H1 (cell line): ENCODE data around the gene CIBAR2.
A peak's percentile ranks its signal among the peaks of the same experiment; 100 is the strongest.

ENCODE experiments used
- CREB1 ChIP-seq: IDR thresholded peaks from 2 replicates; pipeline ENCODE4 v1.6.1; 2012; ENCODE audit warnings: inconsistent platforms
- EGR1 ChIP-seq: IDR thresholded peaks from 2 replicates; pipeline ENCODE4 v1.6.1; 2011; ENCODE audit warnings: low read depth, low read length, borderline replicate concordance
- EP300 ChIP-seq, 2 experiments: IDR thresholded peaks; 1 replicate in 1 of 2; 2 replicates in 1 of 2; pipeline ENCODE4 v1.6.1; 2011 to 2012; ENCODE audit warnings: low read depth in 2 of 2, low read length in 2 of 2, mild to moderate bottlenecking in 2 of 2, borderline replicate concordance in 1 of 2, inconsistent platforms in 1 of 2, moderate library complexity in 1 of 2
- KDM1A ChIP-seq: fragments of 200-600, 300-600 bp; sonication (generic); IDR thresholded peaks from 2 replicates; pipeline ENCODE4 v1.7.1; 2016; ENCODE audit warnings: mild to moderate bottlenecking, low read length, borderline replicate concordance
- NANOG ChIP-seq: IDR thresholded peaks from 2 replicates; pipeline ENCODE4 v1.6.1; 2011; ENCODE audit warnings: low read length, low read depth, mild to moderate bottlenecking, inconsistent platforms; ENCODE audit not compliant: insufficient read depth, poor library complexity, severe bottlenecking
- POLR2AphosphoS5 ChIP-seq: IDR thresholded peaks from 2 replicates; pipeline ENCODE4 v1.6.1; 2011; ENCODE audit warnings: low read depth, low read length
- SIN3A ChIP-seq, 2 experiments: IDR thresholded peaks in 1 of 2; conservative IDR thresholded peaks in 1 of 2; 2 replicates each; pipeline ENCODE4 v1.6.1; 2011 to 2012; ENCODE audit warnings: low read length in 2 of 2, improper control_type of control experiment in 1 of 2, low read depth in 1 of 2, mild to moderate bottlenecking in 1 of 2
- TAF1 ChIP-seq: IDR thresholded peaks from 2 replicates; pipeline ENCODE4 v1.6.1; 2011; ENCODE audit warnings: mild to moderate bottlenecking, low read depth, low read length
- TF ChIP-seq, protein P1 (sequence below), 3 experiments: IDR thresholded peaks; 1 replicate in 2 of 3; 2 replicates in 1 of 3; pipeline versions ENCODE4 v1.5.1 to v1.6.1; 2011; ENCODE audit warnings: low read length in 3 of 3, mild to moderate bottlenecking in 3 of 3, inconsistent platforms in 2 of 3, low read depth in 1 of 3, moderate library complexity in 1 of 3; ENCODE audit not compliant: insufficient read depth in 1 of 3; ENCODE audit errors: control extremely low read depth in 1 of 3

- TF ChIP-seq EP300 (IDR thresholded peaks at IDR 0.05; ENCODE audit: borderline replicate concordance in 1 of 2, low read depth in 2 of 2, low read length in 2 of 2) (no peak), NANOG (no peak), EGR1 (no peak), TAF1 (no peak), KDM1A (peak; percentile 82; the same call in 1 of the 2 replicates), POLR2AphosphoS5 (no peak), SIN3A (conservative IDR thresholded peaks at IDR 0.05 in 1 of 2, IDR thresholded peaks at IDR 0.05 in 1 of 2; ENCODE audit: low read depth in 1 of 2, low read length in 2 of 2) (no peak), CREB1 (no peak)
- TF ChIP-seq, protein P1, sequence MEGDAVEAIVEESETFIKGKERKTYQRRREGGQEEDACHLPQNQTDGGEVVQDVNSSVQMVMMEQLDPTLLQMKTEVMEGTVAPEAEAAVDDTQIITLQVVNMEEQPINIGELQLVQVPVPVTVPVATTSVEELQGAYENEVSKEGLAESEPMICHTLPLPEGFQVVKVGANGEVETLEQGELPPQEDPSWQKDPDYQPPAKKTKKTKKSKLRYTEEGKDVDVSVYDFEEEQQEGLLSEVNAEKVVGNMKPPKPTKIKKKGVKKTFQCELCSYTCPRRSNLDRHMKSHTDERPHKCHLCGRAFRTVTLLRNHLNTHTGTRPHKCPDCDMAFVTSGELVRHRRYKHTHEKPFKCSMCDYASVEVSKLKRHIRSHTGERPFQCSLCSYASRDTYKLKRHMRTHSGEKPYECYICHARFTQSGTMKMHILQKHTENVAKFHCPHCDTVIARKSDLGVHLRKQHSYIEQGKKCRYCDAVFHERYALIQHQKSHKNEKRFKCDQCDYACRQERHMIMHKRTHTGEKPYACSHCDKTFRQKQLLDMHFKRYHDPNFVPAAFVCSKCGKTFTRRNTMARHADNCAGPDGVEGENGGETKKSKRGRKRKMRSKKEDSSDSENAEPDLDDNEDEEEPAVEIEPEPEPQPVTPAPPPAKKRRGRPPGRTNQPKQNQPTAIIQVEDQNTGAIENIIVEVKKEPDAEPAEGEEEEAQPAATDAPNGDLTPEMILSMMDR (IDR thresholded peaks at IDR 0.05; ENCODE audit: control extremely low read depth in 1 of 3, insufficient read depth in 1 of 3, low read depth in 1 of 3, low read length in 3 of 3): no peak
Observed at GRCh38 chr16:85138825-85139627, 26.8 kb upstream of the CIBAR2 start.
